Sigmoid colon (tissue), 7 donors: ENCODE results near the gene GAL3ST2. TPM values are rescaled to one million over a fixed set of nuclear protein-coding genes. Genes with fewer than 3 reads are reported as not detected.
"Not testable (repeated sequence)": the region's sequence is repeated elsewhere in the genome, so short reads cannot be mapped to it uniquely, and the experiment has no call there.

Source experiments
- DNase-seq: peaks from one replicate; pipeline ENCODE4 v3.0.0-alpha.2; 2019
- H3K27ac ChIP-seq, 4 donors: fragments of 200-600 bp; sonication (generic); one replicate each; pipeline ENCODE4 v1.5.1; 2016 to 2019; ENCODE audit warnings: mild to moderate bottlenecking in 1 of 4
- H3K27me3 ChIP-seq, 3 donors: fragments of 200-600 bp; sonication (generic); one replicate each; pipeline ENCODE4 v1.5.1; 2019; ENCODE audit warnings: mild to moderate bottlenecking in 1 of 3
- H3K36me3 ChIP-seq, 4 donors: fragments of 200-600 bp; sonication (generic); one replicate each; pipeline ENCODE4 v1.5.1; 2016 to 2019
- H3K4me1 ChIP-seq, 4 donors: fragments of 200-600 bp; sonication (generic); one replicate each; pipeline ENCODE4 v1.5.1; 2017 to 2019
- H3K4me3 ChIP-seq, 4 donors: fragments of 200-600 bp; sonication (generic); one replicate each; pipeline ENCODE4 v1.5.1; 2017 to 2019; ENCODE audit warnings: mild to moderate bottlenecking in 2 of 4, moderate library complexity in 1 of 4
- H3K9me3 ChIP-seq, 4 donors: fragments of 200-600 bp in 3 of 4; sonication (generic) in 3 of 4; one replicate each; pipeline versions ENCODE4 v1.5.1 to v1.6.1; 2013 to 2019
- CTCF ChIP-seq, 4 experiments: fragments of 450-650 bp in 3 of 4; fragments of 200-600 bp in 1 of 4; IDR thresholded peaks; one replicate each; pipeline ENCODE4 v1.5.1; 2016 to 2019; ENCODE audit warnings: antibody characterized with exemption in 4 of 4, mild to moderate bottlenecking in 3 of 4, moderate library complexity in 2 of 4
- EP300 ChIP-seq, 4 donors: sonication (generic); formaldehyde crosslinking; IDR thresholded peaks; one replicate each; pipeline ENCODE4 v1.6.1; 2017; ENCODE audit warnings: antibody characterized with exemption in 4 of 4
- POLR2A ChIP-seq, 2 donors: fragments of 450-650 bp; IDR thresholded peaks; one replicate each; pipeline ENCODE4 v1.6.1; 2016; ENCODE audit warnings: antibody characterized with exemption in 2 of 2, mild to moderate bottlenecking in 2 of 2, moderate library complexity in 2 of 2
- POLR2AphosphoS5 ChIP-seq, 4 donors: sonication (generic); formaldehyde crosslinking; IDR thresholded peaks; one replicate each; pipeline ENCODE4 v1.6.1; 2017; ENCODE audit warnings: antibody characterized with exemption in 4 of 4
- WGBS, 2 donors: extraction: QIAGEN DNeasy Blood & Tissue Kit; methylation state at CpG; one replicate each; pipeline ENCODE4 v1.1.7; 2013; 5-methylcytosine and 5-hydroxymethylcytosine counted together
- intact Hi-C: fragments of 100-400 bp; cut with DNase I; formaldehyde crosslinking; loops from one replicate; pipeline ENCODE4 v1.15.1; 2023
- polyA plus RNA-seq, 3 donors: library from polyadenylated mRNA; stranded (reverse); fragments of 200-250 nt; gene quantifications; one replicate each; pipeline ENCODE4 v1.2.3, GENCODE V29; 2013
- total RNA-seq, 4 donors: library from RNA; depleted of rRNA; stranded (reverse); fragments of >200 nt; gene quantifications; one replicate each; pipeline ENCODE4 v1.1.0, GENCODE V29; 2016
- donor health status: healthy with polysubstance abuse.
- donor health status: Bipolar disorder and iron deficiency.
- donor health status: healthy.

GAL3ST2 gene
- total and polyA plus RNA-seq, 7 donors, result 0.33 to 13.6 (median 3.0) TPM; not detected in 2

GRCh38 chr2:241755777-241756176 lies 20.8 kb upstream of the GAL3ST2 start:
- Histone ChIP-seq H3K4me3 (no peak overlapping the region), H3K9me3 (peaks cover 0 to 3% (median 0%) of the 10 kb centered on the region in 4 donors), H3K27me3 (no peaks in the 10 kb centered on the region), H3K27ac (no peak overlapping the region), H3K36me3 (peaks cover 4 to 69% (median 18%) of the 10 kb centered on the region in 4 donors), H3K4me1 (no peaks in the 10 kb centered on the region)
- TF ChIP-seq POLR2A (IDR thresholded peaks at IDR 0.05) (no peak), POLR2AphosphoS5 (IDR thresholded peaks at IDR 0.05) (no peak), EP300 (IDR thresholded peaks at IDR 0.05) (no peak), CTCF (IDR thresholded peaks at IDR 0.05) (no peak)
- WGBS, 2 donors, result 95 to 97% methylated on average over 27 of the region's 27 CpGs
- intact Hi-C loops, result no loop called here
- no peak for DNase-seq

- no peak overlapping the region for H3K27ac ChIP-seq
- H3K4me3 ChIP-seq, result no peak overlapping the region
- TF ChIP-seq POLR2A (IDR thresholded peaks at IDR 0.05) (no peak), EP300 (IDR thresholded peaks at IDR 0.05) (no peak), POLR2AphosphoS5 (IDR thresholded peaks at IDR 0.05) (no peak), CTCF (IDR thresholded peaks at IDR 0.05) (no peak)
- no peaks in the 10 kb centered on the region for H3K27me3 ChIP-seq
- 82 to 90% methylated on average over 20 of the region's 20 CpGs for WGBS, 2 donors
- H3K4me1 ChIP-seq, result no peaks in the 10 kb centered on the region
- no peak for DNase-seq
- H3K9me3 ChIP-seq, result peaks cover 0 to 3% (median 0%) of the 10 kb centered on the region in 4 donors
- intact Hi-C loops, result no loop called here
- peaks cover 4 to 66% (median 15%) of the 10 kb centered on the region in 4 donors for H3K36me3 ChIP-seq
Observed at GRCh38 chr2:241759067-241759807, 17.4 kb upstream of the GAL3ST2 start.

- H3K9me3 ChIP-seq, intact Hi-C loops, H3K27me3 ChIP-seq, DNase-seq, H3K4me3 ChIP-seq, H3K27ac ChIP-seq, H3K4me1 ChIP-seq: not testable (repeated sequence)
- H3K36me3 ChIP-seq, result peaks cover under 1 to 64% (median 13%) of the 10 kb centered on the region in 4 donors
- 93 to 98% methylated on average over 11 of the region's 16 CpGs for WGBS, 2 donors
Observed at GRCh38 chr2:241759893-241760292, 16.7 kb upstream of the GAL3ST2 start.

- no peak for DNase-seq
Observed at GRCh38 chr2:241760301-241760771, 16.3 kb upstream of the GAL3ST2 start.

More at GRCh38 chr2:241760301-241760771, 16.3 kb upstream of the GAL3ST2 start:
- intact Hi-C loops, result no loop called here
- H3K36me3 ChIP-seq, result peaks cover 0 to 60% (median 11%) of the 10 kb centered on the region in 4 donors
- peaks cover 0 to 3% (median 0%) of the 10 kb centered on the region in 4 donors for H3K9me3 ChIP-seq
- no peaks in the 10 kb centered on the region for H3K27me3 ChIP-seq
- TF ChIP-seq CTCF (IDR thresholded peaks at IDR 0.05) (no peak), POLR2A (IDR thresholded peaks at IDR 0.05) (no peak), POLR2AphosphoS5 (IDR thresholded peaks at IDR 0.05) (no peak), EP300 (IDR thresholded peaks at IDR 0.05) (no peak)
- no peaks in the 10 kb centered on the region for H3K4me1 ChIP-seq
- H3K27ac ChIP-seq, result no peak overlapping the region
- no peak overlapping the region for H3K4me3 ChIP-seq
- 95 to 97% methylated on average over 17 of the region's 17 CpGs for WGBS, 2 donors
